GM03348 (cell line): ENCODE data around the gene TSPYL4.
"Not testable (repeated sequence)": the region's sequence is repeated elsewhere in the genome, so short reads cannot be mapped to it uniquely, and the experiment has no call there.

Experiments used
- DNase-seq: peaks from one replicate; pipeline ENCODE4 v3.0.0; 2012; ENCODE audit warnings: low spot score

The TSPYL4 gene

DNA sequence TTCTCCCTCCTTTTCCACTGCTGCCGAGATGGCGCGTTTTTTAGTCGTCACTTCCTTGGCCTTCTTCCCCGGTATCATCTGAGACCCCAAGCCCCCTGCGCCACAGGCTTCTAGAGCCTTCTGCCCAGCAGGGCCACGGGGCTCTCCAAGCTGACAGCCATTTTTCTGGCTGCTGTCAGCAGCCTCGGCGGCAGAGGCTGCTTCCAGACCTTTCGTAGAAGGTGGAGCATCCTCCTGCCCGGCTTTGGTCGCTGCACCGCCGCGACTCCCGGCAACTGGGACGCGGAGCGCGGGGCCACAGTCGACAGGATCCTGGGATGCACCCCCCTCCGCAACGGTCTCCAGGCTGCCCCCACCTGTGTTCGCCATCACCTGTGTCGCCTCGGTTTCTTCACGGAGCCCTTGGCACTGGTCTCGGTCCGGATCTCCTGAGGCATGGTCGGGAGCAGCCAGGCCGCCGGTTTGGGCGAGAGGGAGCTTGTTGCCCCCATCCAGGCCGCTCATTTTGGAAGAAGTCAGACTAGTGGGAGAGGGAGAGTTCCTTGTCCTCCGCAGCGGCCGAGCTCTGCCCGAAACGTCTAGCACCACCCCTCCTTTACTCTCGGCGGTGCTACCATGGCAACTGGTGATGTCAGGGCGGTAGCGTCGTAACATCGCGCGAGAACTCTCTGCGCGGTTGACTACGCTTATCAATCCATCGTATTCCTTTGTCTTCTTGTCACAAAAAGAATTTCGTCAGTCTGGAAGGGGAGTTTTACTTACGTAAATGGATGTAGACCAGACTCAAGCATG lies at the start of gene TSPYL4:
TSS of gene TSPYL4 (minus strand) at position 571 of the 792 bp plus-strand sequence. CDS start at position 504, 67 bp downstream.
- DNase-seq = peak; percentile 94

DNA sequence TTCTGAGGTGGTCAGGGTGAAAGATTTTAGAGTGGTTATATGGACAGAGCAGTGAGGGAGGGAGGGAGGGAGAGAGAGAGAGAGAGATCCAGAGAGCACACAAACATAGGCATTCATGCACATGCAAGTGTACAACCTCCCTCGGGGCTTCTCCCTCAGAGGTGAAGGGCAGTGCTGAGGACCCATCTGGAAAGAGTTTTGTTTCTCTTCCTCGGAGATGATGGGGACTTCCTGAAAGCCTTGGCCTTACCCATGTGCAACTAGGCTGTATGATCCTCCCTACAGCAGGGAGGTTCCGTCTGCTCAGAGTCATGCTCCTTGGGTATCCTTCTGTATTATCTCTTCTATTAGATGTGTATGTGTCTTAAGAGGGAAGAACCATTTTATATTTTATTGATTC lies 47.2 kb upstream of the TSPYL4 start:
- DNase-seq = no peak

GRCh38 chr6:116300566-116300965 lies 46.7 kb upstream of the TSPYL4 start:
- no peak for DNase-seq

GRCh38 chr6:116298973-116299372 lies 45.1 kb upstream of the TSPYL4 start:
- no peak for DNase-seq

DNA sequence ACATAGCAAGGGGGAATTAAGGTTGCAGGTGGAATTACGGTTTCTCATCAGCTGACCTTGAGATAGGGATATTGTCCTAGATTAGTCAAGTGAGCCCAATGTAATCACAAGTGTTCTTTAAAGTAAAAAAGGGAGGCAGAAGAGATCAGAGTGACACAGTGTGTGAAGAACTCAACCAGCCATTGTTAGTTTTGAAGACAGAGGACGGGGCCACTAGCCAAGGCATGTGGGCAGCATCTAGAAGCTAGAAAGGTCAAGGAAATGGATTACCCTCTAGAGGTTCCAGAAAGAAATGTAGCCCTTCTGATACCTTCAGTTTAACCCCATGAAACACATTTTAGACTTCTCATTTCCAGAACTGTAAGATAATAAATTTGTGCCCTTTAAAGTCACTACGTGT lies 44.4 kb upstream of the TSPYL4 start:
- no peak for DNase-seq

DNA sequence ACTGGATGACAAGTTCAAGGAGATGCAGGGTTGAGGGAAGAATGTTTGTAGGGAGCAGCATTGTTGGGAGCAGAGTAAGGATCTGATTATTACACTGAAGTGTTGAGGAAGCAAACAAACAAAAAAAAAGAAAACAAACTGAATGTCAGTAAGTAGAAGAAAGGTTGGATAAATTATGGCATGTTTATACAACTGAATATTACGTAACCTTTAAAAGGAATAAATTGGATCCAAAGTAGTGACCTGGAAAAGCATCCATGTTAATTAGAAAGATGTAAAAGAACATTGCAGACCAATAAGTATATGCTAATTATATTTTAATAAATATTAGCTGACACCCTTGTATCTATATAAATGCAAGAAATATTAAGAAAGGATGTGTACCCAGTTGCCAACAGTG lies 38.7 kb upstream of the TSPYL4 start:
- DNase-seq = no peak

DNA sequence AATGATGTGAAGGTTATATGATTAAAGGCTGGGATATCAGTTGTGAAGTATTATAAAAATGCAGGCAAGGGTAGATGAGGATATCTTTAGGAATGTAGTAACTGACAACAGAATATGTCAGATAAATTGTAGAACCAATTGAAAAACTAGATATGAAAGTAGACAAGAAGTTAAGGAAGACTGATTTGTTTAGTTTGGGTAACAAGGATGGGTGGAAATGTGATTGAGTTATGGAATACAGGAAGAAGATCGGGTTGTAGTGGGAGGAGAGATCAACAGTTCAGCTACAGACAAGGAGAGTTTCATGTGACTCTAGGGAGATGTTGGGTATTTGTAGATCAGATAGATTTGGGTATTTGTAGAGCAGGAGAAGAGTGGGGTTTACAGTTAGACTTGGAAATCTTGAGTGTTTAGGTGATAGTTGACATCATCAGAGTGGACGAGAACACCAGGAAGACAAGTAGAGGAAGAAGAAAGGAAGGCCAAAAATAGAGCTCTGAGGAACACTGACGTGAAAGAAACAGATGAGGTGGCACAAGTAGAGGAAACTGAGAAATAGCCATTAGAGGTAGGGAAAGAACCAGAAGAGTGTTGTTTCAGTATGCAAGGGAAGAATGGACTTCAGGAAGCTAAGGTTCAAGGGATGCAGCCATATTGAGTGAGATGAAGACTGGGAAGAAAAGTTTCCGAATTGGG lies 38.0 kb upstream of the TSPYL4 start:
- peak; percentile 15 for DNase-seq

DNA sequence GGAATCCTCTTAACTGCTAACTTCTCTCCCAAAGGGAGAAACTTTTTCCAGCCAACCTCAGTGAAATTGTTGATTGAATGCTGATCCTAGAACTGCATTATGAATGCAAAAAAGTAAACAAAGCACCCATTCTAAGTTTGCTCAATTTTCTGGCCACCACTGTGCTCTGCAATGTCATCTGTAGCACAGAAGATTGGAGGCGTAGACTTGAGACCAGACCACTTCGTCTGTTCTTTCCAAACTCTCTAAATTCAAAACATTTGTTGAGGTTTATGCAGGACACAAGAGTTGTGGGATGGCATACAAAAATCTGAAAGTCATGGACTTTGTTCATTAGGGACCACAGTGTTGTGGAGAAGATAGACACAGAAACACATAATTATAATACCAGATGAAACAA lies 36.9 kb upstream of the TSPYL4 start:
- no peak for DNase-seq

DNA sequence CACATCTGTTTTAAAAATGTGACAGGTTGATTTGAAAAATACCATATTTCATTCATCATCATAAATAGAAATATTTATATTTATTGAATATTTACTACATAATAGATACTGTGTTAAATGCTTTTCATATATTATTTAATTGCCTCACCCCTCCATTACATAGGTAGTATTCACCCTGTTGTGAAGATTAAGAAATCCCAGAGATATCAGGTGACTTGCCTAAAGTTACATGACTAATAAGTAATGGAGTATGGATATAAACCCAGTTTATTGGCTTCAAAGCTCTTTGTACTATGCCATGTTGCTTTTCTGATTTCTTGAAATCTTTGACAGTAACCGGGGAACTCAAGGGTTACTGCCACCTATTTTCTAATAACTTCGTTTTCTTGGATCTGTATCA lies 36.0 kb upstream of the TSPYL4 start:
- DNase-seq = no peak

GRCh38 chr6:116287689-116288282 lies 33.9 kb upstream of the TSPYL4 start:
- peak; percentile 39 for DNase-seq

DNA sequence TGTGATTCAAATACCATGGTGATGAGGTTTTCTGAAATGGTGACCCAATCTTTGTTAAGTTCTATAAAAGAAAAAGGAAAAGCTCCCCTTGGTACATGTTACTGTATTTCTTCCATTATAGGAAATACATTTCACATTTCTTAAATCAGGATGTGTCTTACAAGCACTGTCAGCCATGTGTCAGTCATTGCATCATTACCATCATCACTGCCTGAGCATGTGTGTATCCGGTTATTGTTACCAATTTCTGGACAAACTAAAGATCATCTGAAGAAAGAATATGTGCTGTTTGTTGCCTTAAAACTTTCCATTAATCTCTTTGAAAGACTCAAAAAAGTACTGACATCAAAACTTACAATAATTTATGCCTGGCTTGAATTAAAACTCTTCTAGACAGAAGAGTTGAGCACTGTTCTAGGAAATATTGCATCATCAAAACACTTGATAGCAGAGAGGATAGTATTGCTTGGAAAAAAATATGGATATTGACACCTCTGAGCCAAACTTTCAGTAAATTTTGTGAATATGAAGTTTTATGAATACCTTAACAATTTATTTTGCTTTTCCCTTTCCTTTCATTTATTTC lies 33.0 kb upstream of the TSPYL4 start:
- DNase-seq = no peak

GRCh38 chr6:116284984-116285383 lies 31.1 kb upstream of the TSPYL4 start:
- DNase-seq = not testable (repeated sequence)

DNA sequence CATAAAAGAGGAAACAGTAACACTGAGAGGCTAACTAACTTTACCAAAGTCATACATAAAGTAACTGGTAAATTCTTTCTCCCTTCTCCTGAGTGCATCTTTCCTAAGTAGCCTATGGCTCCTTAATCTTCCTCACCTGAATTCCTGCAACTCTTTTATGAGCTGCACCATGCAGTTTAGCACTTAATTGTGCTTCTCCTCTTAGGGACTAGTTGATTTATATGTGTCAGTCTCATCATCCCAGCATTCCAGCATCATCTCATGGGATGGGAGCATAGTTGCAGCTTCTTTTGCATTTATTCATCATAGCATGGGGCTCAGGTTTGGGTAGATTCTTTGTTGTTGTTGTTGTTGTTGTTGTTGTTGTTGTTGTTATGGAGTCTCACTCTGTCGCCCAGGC lies 29.3 kb upstream of the TSPYL4 start:
- DNase-seq = no peak

- DNase-seq = no peak
These were observed 28.8 kb upstream of the TSPYL4 start for GRCh38 chr6:116282698-116283097.

DNA sequence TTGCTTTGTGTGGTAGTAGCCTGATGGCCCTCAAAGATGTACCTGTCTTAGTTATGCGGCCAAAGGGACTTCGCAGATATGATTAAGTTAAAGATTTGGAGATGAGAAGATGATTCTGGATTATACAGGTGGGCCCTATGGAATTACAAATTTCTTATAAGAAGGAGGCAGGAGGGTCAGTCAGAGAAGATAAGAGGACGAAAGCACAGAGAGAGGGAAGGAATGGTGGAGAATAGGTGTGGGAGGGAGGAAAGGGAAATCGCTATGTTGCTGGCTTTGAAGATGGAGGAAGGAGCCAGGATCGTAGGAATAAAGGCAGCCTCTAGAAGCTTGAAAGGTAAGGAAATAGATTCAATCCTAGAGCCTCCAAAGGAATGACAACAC lies 27.1 kb upstream of the TSPYL4 start:
- DNase-seq = no peak

DNA sequence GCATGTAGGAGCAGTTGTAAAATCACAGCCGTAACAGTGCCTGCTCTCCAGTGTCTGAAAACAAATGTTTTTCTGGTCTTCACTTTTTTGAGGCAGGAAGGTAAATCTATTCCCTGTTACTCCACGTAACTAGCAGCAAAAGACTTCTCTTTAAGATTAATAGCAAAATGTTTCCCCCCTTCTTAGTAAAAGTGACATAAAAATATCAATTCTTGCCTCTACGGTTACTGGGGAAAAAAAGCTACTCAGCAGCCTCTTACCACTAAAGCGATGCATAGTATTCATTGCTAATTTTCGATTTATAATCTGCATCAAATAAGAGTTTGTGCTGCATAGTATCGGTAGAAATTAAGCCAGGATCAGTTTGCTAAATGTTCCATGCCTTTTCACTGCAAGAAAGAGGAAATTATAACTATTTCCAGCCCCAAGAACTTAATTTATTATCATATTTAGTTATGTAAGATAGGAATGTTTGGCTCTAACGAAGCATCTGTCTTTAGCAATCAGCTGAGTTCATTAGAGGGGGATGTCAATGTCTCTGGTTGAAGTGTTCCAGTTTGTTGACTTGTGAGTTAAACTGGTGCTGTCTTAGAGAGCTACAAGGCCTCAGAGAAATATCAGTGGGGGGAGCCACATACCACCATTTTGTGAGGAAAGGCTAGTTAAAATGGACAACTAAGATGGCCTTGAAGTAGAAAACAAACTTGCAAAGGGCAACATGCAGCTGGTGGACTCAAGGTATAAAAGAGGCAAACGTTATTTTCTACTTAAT lies 26.5 kb upstream of the TSPYL4 start:
- DNase-seq = peak; percentile 7

- DNase-seq = peak; percentile 95
These were observed 25.6 kb upstream of the TSPYL4 start, which contains the start of gene TSPYL1 for GRCh38 chr6:116279232-116280160. Gene TSPYL1, minus strand, starts transcription at chr6:116279930. Its CDS starts 100 bp downstream, at chr6:116279830.

DNA sequence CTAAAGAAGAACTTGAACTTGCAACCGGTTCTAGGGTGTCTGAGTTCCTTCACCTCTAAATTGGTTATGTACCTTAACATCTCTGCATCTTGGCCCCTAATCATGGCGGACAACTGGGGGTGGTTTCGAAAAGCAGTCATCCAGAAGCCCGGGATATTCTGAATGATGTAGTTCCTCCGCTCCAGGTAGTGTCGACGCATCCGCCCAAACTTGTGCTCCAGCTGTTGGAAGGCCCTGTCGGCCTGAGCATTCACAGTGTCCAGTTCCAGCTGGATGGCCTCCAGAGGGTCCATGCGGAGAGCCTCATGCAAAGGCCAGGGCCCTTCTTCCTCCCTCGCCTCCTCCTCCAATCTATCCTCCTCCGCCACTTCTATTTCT lies 25.0 kb upstream of the TSPYL4 start:
- no peak for DNase-seq

- DNase-seq = no peak
These were observed 24.6 kb upstream of the TSPYL4 start for GRCh38 chr6:116278481-116278829.

- no peak for DNase-seq
These were observed 23.2 kb upstream of the TSPYL4 start for GRCh38 chr6:116277124-116277523.

DNA sequence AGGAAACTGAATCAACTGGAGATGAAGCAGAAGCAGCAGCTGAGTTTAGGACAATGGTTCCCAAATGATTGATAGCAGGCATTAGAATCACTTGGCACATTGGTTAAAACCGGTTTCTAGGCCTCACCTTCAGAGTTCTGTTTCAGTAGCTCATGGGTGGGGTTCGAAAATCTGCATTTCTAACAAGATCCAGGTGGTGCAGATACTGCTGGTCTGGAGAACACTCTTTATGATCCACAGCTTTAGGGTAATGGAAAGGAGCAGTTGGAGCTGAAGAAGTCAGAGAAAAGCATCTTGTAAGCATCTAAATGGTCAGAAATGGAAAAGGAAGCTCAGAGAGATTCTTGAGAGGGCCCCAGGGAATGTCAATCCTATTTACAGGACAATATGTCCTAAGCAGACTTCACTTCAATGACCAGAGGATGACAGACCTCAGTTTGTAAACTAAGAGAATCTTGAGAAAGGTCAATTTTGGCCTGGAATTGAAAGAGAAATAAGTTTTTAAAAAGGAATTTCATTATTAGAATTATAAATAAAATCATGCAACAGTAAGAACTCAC lies 17.4 kb upstream of the TSPYL4 start:
- no peak for DNase-seq
